Stimulated activated effector memory CD8-positive, alpha-beta T cell treated with anti-CD3 and anti-CD28 coated beads, Interleukin-12 subunit alpha, Interleukin-12 subunit beta, amount 100 ng/mL, for 72 hours (primary cell): ENCODE data around the gene PLEKHG2.

Experiments used
- ATAC-seq: fragments of 150-1000 bp; cut with Tn5 transposase; 2 replicates; pipeline ENCODE4 v1.10.0; 2021
- DNase-seq, 2 donors: peaks; one replicate each; pipeline ENCODE4 v3.0.0; 2021 to 2022; ENCODE audit warnings: low spot score in 2 of 2
- H3K27ac Mint-ChIP-seq: one replicate; pipeline ENCODE4 v1.8.0; 2022; ENCODE audit warnings: mild to moderate bottlenecking, mixed read lengths
- H3K36me3 Mint-ChIP-seq: one replicate; pipeline ENCODE4 v1.8.0; 2022; ENCODE audit warnings: mild to moderate bottlenecking, mixed read lengths
- H3K4me1 Mint-ChIP-seq: one replicate; pipeline ENCODE4 v1.8.0; 2022; ENCODE audit warnings: mixed read lengths
- H3K4me3 Mint-ChIP-seq: one replicate; pipeline ENCODE4 v1.8.0; 2022; ENCODE audit warnings: mild to moderate bottlenecking, mixed read lengths
- H3K9me3 Mint-ChIP-seq: one replicate; pipeline ENCODE4 v1.8.0; 2022; ENCODE audit warnings: mixed read lengths

Gene PLEKHG2

GRCh38 chr19:39471756-39472536 is 59.5 kb downstream of the PLEKHG2 start:
- peak overlapping the region; percentile 88 for H3K27ac Mint-ChIP-seq
- DNase-seq (no peak), ATAC-seq (no peak)
- peaks cover 32% of the 10 kb centered on the region for H3K4me1 Mint-ChIP-seq
- peaks cover 94% of the 10 kb centered on the region for H3K36me3 Mint-ChIP-seq
- no peaks in the 10 kb centered on the region for H3K9me3 Mint-ChIP-seq
- H3K4me3 Mint-ChIP-seq = no peak overlapping the region

- ATAC-seq (no peak), DNase-seq (no peak)
- H3K4me3 Mint-ChIP-seq = no peak overlapping the region
- no peaks in the 10 kb centered on the region for H3K9me3 Mint-ChIP-seq
- peaks cover 94% of the 10 kb centered on the region for H3K36me3 Mint-ChIP-seq
- H3K4me1 Mint-ChIP-seq = peaks cover 32% of the 10 kb centered on the region
- peak overlapping the region; percentile 88 for H3K27ac Mint-ChIP-seq
Observed at GRCh38 chr19:39472746-39473442, 60.4 kb downstream of the PLEKHG2 start.

- Mint-ChIP-seq H3K9me3 (no peaks in the 10 kb centered on the region), H3K4me1 (peaks cover 32% of the 10 kb centered on the region), H3K27ac (no peak overlapping the region), H3K36me3 (peaks cover 89% of the 10 kb centered on the region), H3K4me3 (no peak overlapping the region)
- DNase-seq (no peak), ATAC-seq (no peak)
Observed at GRCh38 chr19:39473443-39473960, 61.0 kb downstream of the PLEKHG2 start.

GRCh38 chr19:39474139-39474620 is 61.7 kb downstream of the PLEKHG2 start:
- peaks cover 32% of the 10 kb centered on the region for H3K4me1 Mint-ChIP-seq
- peak overlapping the region; percentile 68 for H3K27ac Mint-ChIP-seq
- H3K36me3 Mint-ChIP-seq = peaks cover 83% of the 10 kb centered on the region
- H3K9me3 Mint-ChIP-seq = no peaks in the 10 kb centered on the region
- no peak overlapping the region for H3K4me3 Mint-ChIP-seq
- DNase-seq = peak; percentile 54 to 83
- ATAC-seq = peak; percentile 70

- DNase-seq = no peak
- Mint-ChIP-seq H3K9me3 (no peaks in the 10 kb centered on the region), H3K4me3 (no peak overlapping the region), H3K4me1 (peaks cover 33% of the 10 kb centered on the region), H3K27ac (peak overlapping the region; percentile 68), H3K36me3 (peaks cover 67% of the 10 kb centered on the region)
- ATAC-seq = no peak
Observed at GRCh38 chr19:39475748-39476147, 63.3 kb downstream of the PLEKHG2 start.
